Measurements from ENCODE around the gene PI4KA. TPM values are rescaled to one million over a fixed set of nuclear protein-coding genes. Genes with fewer than 3 reads are reported as not detected.

The PI4KA gene
- total and polyA plus RNA-seq, 2 of the 13 experiments (the other 11 are each of a cell fraction or from before 2014, with no cell fraction given), result 27.4 to 56.4 TPM

DNA sequence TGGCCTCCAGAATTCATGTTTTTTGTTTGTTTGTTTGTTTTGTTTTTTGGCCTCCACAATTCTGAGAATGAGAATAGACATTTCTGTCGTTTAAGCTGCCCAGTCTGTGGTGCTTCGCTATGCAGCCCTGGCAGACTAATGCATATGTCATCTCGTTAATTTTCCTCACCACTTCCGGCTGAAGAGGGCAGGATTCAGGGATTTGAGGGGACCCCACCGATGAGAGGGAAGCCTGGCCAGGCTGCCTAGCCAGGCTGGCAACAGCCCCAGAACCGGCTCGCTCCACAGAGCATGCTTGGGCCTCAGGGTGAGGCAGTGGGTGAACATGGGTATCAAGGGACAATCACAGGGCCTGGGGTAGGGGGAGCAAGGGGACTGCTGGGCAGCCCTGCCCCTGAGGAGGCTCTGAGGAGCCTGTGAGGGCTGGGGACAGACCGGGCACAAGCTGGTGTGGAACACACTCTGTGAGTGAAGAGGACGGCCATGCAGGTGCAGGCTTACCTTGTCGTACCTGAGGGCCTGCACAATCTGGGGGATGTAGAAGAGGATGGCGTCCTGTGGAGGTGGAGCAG, 132.5 kb downstream of the PI4KA start:
- Histone ChIP-seq H3K9ac (ENCODE audit: insufficient read depth, low read depth, low read length) (no peak overlapping the region), H3K4me1 (ENCODE audit: insufficient read depth, low read length) (peaks cover 7% of the 10 kb centered on the region), H3K4me2 (ENCODE audit: low read depth, low read length) (no peak overlapping the region), H3K27ac (ENCODE audit: extremely low read length, insufficient read depth, low read length) (no peak overlapping the region), H3K9me3 (ENCODE audit: low read length) (no peaks in the 10 kb centered on the region), H4K20me1 (ENCODE audit: insufficient read depth, low read length) (no peaks in the 10 kb centered on the region), H2AFZ (ENCODE audit: low read length) (no peak overlapping the region), H3K4me3 (replicated peaks in 1 of 3; ENCODE audit: insufficient read depth in 1 of 3, low read depth in 2 of 3, low read length in 3 of 3) (no peak overlapping the region), H3K27me3 (ENCODE audit: control insufficient read depth in 1 of 2, insufficient read depth in 2 of 2, low read length in 2 of 2) (no peaks in the 10 kb centered on the region), H3K79me2 (ENCODE audit: insufficient read depth, low read length) (no peaks in the 10 kb centered on the region), H3K36me3 (replicated peaks in 1 of 2; ENCODE audit: control insufficient read depth in 1 of 2, insufficient read depth in 2 of 2, low read length in 2 of 2) (peaks cover 5 to 25% of the 10 kb centered on the region in 2 experiments; a peak in 4 of 5 replicates)
- BruUV-seq (replicated peaks), result no TSS peak
- ATAC-seq (peak; percentile 46), DNase-seq (ENCODE audit: low spot score) (no peak), FAIRE-seq (no peak)
- intact Hi-C loops (cut with micrococcal nuclease; ENCODE audit: unreplicated experiment), result no loop called here
- ChIA-PET CTCF (ENCODE audit: low intra/inter-chr PET ratio, low total read pairs) (no interaction called here), POLR2A (no interaction called here)
- WGBS (ENCODE audit: low lambda C conversion rate), result 90% methylated on average over 11 of the region's 11 CpGs
- TF ChIP-seq BCL6 (CRISPR knock-in tag; IDR thresholded peaks at IDR 0.05) (no peak), KLF16 (CRISPR knock-in tag; IDR thresholded peaks at IDR 0.05) (no peak)
- in situ Hi-C loops (cut with HindIII; ENCODE audit: extremely low pct_ligation_motif_present, low pct_unique_long_range_greater_than_20kb), result no loop called here

DNA sequence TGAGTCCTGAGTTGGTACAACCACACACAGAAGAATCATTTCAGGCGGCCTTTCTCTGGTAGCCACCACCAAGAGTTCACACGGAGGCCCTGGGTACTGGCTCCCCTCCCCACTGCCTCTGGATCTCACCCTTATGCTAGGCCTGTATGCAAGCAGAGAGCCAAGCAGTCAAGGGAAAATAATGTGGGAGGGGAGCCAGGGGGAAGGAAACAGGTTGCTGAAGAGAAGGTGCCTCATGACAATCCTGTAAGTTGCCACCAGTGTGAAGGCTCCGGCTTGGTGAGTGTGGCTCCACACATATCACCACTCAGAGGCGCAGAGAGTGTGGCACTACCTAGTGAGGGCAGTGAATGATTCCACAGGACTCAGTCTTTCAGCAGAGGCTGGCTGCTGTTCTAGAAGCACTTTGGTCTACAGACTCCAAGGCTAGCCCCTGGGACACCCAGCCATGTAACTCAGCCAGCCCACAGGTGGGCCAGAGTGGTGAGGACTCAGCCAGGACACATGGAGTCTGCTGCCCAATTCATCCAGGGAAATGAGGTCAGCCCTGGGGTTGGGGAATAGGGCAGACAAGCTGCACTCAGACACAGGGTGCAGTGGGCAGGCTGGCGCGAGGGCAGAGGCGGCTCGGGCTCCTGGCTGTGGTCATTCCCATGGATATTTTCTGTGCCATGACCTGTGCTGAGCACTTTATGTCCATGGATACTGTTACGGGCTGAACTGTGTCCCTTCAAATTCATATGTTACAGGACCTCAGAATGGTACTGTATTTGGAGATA, 133.7 kb downstream of the PI4KA start:
- Histone ChIP-seq H3K27me3 (ENCODE audit: control insufficient read depth in 1 of 2, insufficient read depth in 2 of 2, low read length in 2 of 2) (no peaks in the 10 kb centered on the region), H3K79me2 (ENCODE audit: insufficient read depth, low read length) (no peaks in the 10 kb centered on the region), H3K4me1 (ENCODE audit: insufficient read depth, low read length) (peaks cover 7% of the 10 kb centered on the region), H3K4me2 (ENCODE audit: low read depth, low read length) (no peak overlapping the region), H3K9ac (ENCODE audit: insufficient read depth, low read depth, low read length) (no peak overlapping the region), H3K36me3 (replicated peaks in 1 of 2; ENCODE audit: control insufficient read depth in 1 of 2, insufficient read depth in 2 of 2, low read length in 2 of 2) (peaks cover 7 to 24% of the 10 kb centered on the region in 2 experiments; a peak in 4 of 5 replicates), H3K27ac (ENCODE audit: extremely low read length, insufficient read depth, low read length) (no peak overlapping the region), H4K20me1 (ENCODE audit: insufficient read depth, low read length) (no peaks in the 10 kb centered on the region), H3K4me3 (replicated peaks in 1 of 3; ENCODE audit: insufficient read depth in 1 of 3, low read depth in 2 of 3, low read length in 3 of 3) (no peak overlapping the region), H2AFZ (ENCODE audit: low read length) (no peak overlapping the region), H3K9me3 (ENCODE audit: low read length) (no peaks in the 10 kb centered on the region)
- CTCF ChIA-PET (ENCODE audit: low intra/inter-chr PET ratio, low total read pairs), result no interaction called here
- no peak for ATAC-seq
- intact Hi-C loops (cut with micrococcal nuclease; ENCODE audit: unreplicated experiment), result no loop called here
- in situ Hi-C loops (cut with HindIII; ENCODE audit: extremely low pct_ligation_motif_present, low pct_unique_long_range_greater_than_20kb), result no loop called here
- no peak for DNase-seq (ENCODE audit: low spot score)
- POLR2A ChIA-PET, result no interaction called here
- no TSS peak for BruUV-seq (replicated peaks)
- no peak for FAIRE-seq
- 97% methylated on average over 9 of the region's 9 CpGs for WGBS (ENCODE audit: low lambda C conversion rate)
- no peak for TF ChIP-seq CREM (IDR thresholded peaks at IDR 0.05)
- no peak for TF ChIP-seq CREM (CRISPR knock-in tag; IDR thresholded peaks at IDR 0.05)
- TF ChIP-seq, protein P1, sequence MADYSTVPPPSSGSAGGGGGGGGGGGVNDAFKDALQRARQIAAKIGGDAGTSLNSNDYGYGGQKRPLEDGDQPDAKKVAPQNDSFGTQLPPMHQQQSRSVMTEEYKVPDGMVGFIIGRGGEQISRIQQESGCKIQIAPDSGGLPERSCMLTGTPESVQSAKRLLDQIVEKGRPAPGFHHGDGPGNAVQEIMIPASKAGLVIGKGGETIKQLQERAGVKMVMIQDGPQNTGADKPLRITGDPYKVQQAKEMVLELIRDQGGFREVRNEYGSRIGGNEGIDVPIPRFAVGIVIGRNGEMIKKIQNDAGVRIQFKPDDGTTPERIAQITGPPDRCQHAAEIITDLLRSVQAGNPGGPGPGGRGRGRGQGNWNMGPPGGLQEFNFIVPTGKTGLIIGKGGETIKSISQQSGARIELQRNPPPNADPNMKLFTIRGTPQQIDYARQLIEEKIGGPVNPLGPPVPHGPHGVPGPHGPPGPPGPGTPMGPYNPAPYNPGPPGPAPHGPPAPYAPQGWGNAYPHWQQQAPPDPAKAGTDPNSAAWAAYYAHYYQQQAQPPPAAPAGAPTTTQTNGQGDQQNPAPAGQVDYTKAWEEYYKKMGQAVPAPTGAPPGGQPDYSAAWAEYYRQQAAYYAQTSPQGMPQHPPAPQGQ (CRISPR knock-in tag; IDR thresholded peaks at IDR 0.05; ENCODE audit: borderline replicate concordance), result no peak
- no peak for TF ChIP-seq NCOA2 (CRISPR knock-in tag; IDR thresholded peaks at IDR 0.05)
- no peak for TF ChIP-seq ZNF7 (CRISPR knock-in tag; IDR thresholded peaks at IDR 0.05)
- TF ChIP-seq, protein P2, sequence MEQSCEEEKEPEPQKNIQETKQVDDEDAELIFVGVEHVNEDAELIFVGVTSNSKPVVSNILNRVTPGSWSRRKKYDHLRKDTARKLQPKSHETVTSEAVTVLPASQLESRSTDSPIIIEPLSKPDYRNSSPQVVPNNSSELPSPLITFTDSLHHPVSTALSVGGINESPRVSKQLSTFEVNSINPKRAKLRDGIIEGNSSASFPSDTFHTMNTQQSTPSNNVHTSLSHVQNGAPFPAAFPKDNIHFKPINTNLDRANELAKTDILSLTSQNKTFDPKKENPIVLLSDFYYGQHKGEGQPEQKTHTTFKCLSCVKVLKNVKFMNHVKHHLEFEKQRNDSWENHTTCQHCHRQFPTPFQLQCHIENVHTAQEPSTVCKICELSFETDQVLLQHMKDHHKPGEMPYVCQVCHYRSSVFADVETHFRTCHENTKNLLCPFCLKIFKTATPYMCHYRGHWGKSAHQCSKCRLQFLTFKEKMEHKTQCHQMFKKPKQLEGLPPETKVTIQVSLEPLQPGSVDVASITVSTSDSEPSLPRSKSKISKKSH (CRISPR knock-in tag; IDR thresholded peaks at IDR 0.05; ENCODE audit: borderline replicate concordance), result no peak

Data from HepG2 (cell line).